ENCODE data around the gene RPS27L. TPM values are rescaled to one million over a fixed set of nuclear protein-coding genes. Genes with fewer than 3 reads are reported as not detected.

RPS27L gene
- total and polyA plus RNA-seq, 2 donors (not counting 1 experiment from before 2014, with no cell fraction given) = 481 to 482 TPM

DNA sequence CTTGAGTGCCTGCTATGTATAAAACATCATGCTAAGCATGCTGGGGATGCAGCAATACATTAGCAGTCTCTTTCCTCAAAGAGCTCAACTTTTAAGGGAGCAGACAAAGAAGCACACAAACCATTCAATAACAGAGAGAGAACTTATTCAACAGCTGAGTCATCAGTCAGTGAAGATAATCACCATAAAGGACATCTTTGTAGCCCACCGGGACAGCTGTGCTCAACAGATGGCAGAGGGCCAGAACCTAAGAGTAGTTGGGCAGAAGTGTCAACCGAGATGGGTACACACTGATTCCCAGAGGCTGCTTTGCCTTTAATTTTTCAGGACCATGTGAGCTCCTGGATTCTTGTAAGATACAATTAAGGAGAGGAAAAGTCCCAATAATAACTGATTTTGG lies 27.9 kb upstream of the RPS27L start:
- Histone ChIP-seq H3K27ac (ENCODE audit: insufficient read depth, low read length) (no peak overlapping the region), H4K20me1 (ENCODE audit: control insufficient read depth, extremely low read depth, insufficient read depth, low read length) (no peaks in the 10 kb centered on the region), H3K27me3 (ENCODE audit: control insufficient read depth, insufficient read depth, low read length) (no peaks in the 10 kb centered on the region), H2AFZ (ENCODE audit: low read length) (no peak overlapping the region), H3K4me2 (ENCODE audit: extremely low read depth, insufficient read depth, low read length) (no peak overlapping the region), H3K79me2 (ENCODE audit: control insufficient read depth, insufficient read depth, low read length) (peaks cover 8% of the 10 kb centered on the region), H3K9ac (ENCODE audit: insufficient read depth, low read length) (no peak overlapping the region), H3K9me3 (ENCODE audit: control insufficient read depth, insufficient read depth, low read depth, low read length) (no peaks in the 10 kb centered on the region), H3K4me1 (ENCODE audit: control insufficient read depth, extremely low read depth, insufficient read depth, low read length) (no peaks in the 10 kb centered on the region), H3K4me3 (replicated peaks in 1 of 4; ENCODE audit: control extremely low read depth in 1 of 4, insufficient read depth in 1 of 4, low read depth in 3 of 4, low read length in 4 of 4) (no peak overlapping the region), H3K36me3 (ENCODE audit: control insufficient read depth, insufficient read depth, low read length) (no peaks in the 10 kb centered on the region)
- no peak for TF ChIP-seq EZH2 (IDR thresholded peaks at IDR 0.05; ENCODE audit: low read length, missing control alignments)
- TF ChIP-seq, protein P1, sequence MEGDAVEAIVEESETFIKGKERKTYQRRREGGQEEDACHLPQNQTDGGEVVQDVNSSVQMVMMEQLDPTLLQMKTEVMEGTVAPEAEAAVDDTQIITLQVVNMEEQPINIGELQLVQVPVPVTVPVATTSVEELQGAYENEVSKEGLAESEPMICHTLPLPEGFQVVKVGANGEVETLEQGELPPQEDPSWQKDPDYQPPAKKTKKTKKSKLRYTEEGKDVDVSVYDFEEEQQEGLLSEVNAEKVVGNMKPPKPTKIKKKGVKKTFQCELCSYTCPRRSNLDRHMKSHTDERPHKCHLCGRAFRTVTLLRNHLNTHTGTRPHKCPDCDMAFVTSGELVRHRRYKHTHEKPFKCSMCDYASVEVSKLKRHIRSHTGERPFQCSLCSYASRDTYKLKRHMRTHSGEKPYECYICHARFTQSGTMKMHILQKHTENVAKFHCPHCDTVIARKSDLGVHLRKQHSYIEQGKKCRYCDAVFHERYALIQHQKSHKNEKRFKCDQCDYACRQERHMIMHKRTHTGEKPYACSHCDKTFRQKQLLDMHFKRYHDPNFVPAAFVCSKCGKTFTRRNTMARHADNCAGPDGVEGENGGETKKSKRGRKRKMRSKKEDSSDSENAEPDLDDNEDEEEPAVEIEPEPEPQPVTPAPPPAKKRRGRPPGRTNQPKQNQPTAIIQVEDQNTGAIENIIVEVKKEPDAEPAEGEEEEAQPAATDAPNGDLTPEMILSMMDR (conservative IDR thresholded peaks at IDR 0.05 in 1 of 2, IDR thresholded peaks at IDR 0.05 in 1 of 2; ENCODE audit: low read depth in 1 of 2, low read length in 2 of 2) = no peak
- DNase-seq (ENCODE audit: low read depth in 2 of 2) = no peak

DNA sequence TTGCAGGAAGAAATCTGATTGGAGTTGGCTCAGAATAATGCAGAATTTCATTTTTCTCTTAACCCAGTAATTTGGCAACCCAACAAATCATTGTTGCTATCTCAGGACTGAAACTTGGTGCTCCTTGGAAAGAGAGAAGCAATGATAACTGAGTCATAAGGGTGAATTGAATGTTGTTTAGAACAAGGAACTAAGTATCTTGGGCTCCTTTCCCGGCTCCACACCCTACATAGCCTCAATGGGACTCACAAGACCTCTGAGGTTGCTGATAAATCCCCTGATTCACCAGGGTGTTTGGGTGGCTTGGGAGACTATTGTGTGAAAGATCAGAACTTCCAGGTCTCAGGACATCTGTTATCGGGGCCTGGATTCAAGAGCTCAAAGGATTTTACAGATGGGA lies 24.4 kb upstream of the RPS27L start:
- no peak overlapping the region for H3K9ac ChIP-seq (ENCODE audit: insufficient read depth, low read length)
- H3K27ac ChIP-seq (ENCODE audit: insufficient read depth, low read length) = no peak overlapping the region
- no peaks in the 10 kb centered on the region for H3K36me3 ChIP-seq (ENCODE audit: control insufficient read depth, insufficient read depth, low read length)
- no peak for TF ChIP-seq EZH2 (IDR thresholded peaks at IDR 0.05; ENCODE audit: low read length, missing control alignments)
- TF ChIP-seq, protein P1 (conservative IDR thresholded peaks at IDR 0.05 in 1 of 2, IDR thresholded peaks at IDR 0.05 in 1 of 2; ENCODE audit: low read depth in 1 of 2, low read length in 2 of 2) = no peak
- no peaks in the 10 kb centered on the region for H3K4me1 ChIP-seq (ENCODE audit: control insufficient read depth, extremely low read depth, insufficient read depth, low read length)
- H3K27me3 ChIP-seq (ENCODE audit: control insufficient read depth, insufficient read depth, low read length) = no peaks in the 10 kb centered on the region
- no peaks in the 10 kb centered on the region for H4K20me1 ChIP-seq (ENCODE audit: control insufficient read depth, extremely low read depth, insufficient read depth, low read length)
- no peak overlapping the region for H2AFZ ChIP-seq (ENCODE audit: low read length)
- DNase-seq (ENCODE audit: low read depth in 2 of 2) = no peak
- no peak overlapping the region for H3K4me2 ChIP-seq (ENCODE audit: extremely low read depth, insufficient read depth, low read length)
- no peaks in the 10 kb centered on the region for H3K79me2 ChIP-seq (ENCODE audit: control insufficient read depth, insufficient read depth, low read length)
- H3K9me3 ChIP-seq (ENCODE audit: control insufficient read depth, insufficient read depth, low read depth, low read length) = no peaks in the 10 kb centered on the region
- H3K4me3 ChIP-seq (replicated peaks in 1 of 4; ENCODE audit: control extremely low read depth in 1 of 4, insufficient read depth in 1 of 4, low read depth in 3 of 4, low read length in 4 of 4) = no peak overlapping the region

DNA sequence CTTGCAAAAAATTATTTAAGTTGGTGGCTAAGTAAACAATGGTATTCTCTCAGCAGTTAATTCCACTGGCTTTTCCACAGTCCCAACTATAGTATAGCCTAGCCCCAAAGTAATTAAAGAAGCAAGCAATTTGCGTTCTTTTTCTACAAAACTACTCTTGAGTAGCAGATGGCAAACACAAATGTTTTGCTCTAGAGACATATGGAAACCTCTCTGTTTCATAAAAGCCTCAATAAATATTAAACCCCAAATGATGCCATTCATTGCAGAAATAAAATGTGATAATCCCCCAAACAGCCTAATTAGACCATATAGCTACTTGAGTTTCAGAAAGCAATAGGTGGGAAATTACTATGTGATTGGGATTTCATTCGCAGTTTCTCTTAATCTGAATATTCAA lies 23.5 kb upstream of the RPS27L start:
- no peaks in the 10 kb centered on the region for H4K20me1 ChIP-seq (ENCODE audit: control insufficient read depth, extremely low read depth, insufficient read depth, low read length)
- no peak overlapping the region for H2AFZ ChIP-seq (ENCODE audit: low read length)
- H3K79me2 ChIP-seq (ENCODE audit: control insufficient read depth, insufficient read depth, low read length) = no peaks in the 10 kb centered on the region
- no peak overlapping the region for H3K4me3 ChIP-seq (replicated peaks in 1 of 4; ENCODE audit: control extremely low read depth in 1 of 4, insufficient read depth in 1 of 4, low read depth in 3 of 4, low read length in 4 of 4)
- no peaks in the 10 kb centered on the region for H3K27me3 ChIP-seq (ENCODE audit: control insufficient read depth, insufficient read depth, low read length)
- H3K27ac ChIP-seq (ENCODE audit: insufficient read depth, low read length) = no peak overlapping the region
- no peak overlapping the region for H3K9ac ChIP-seq (ENCODE audit: insufficient read depth, low read length)
- H3K4me2 ChIP-seq (ENCODE audit: extremely low read depth, insufficient read depth, low read length) = no peak overlapping the region
- H3K4me1 ChIP-seq (ENCODE audit: control insufficient read depth, extremely low read depth, insufficient read depth, low read length) = no peaks in the 10 kb centered on the region
- TF ChIP-seq, protein P1 (conservative IDR thresholded peaks at IDR 0.05 in 1 of 2, IDR thresholded peaks at IDR 0.05 in 1 of 2; ENCODE audit: low read depth in 1 of 2, low read length in 2 of 2) = no peak
- TF ChIP-seq EZH2 (IDR thresholded peaks at IDR 0.05; ENCODE audit: low read length, missing control alignments) = no peak
- H3K36me3 ChIP-seq (ENCODE audit: control insufficient read depth, insufficient read depth, low read length) = no peaks in the 10 kb centered on the region
- no peaks in the 10 kb centered on the region for H3K9me3 ChIP-seq (ENCODE audit: control insufficient read depth, insufficient read depth, low read depth, low read length)
- DNase-seq (ENCODE audit: low read depth in 2 of 2) = no peak
